Measurements from ENCODE around the gene LSM14A.

DNA sequence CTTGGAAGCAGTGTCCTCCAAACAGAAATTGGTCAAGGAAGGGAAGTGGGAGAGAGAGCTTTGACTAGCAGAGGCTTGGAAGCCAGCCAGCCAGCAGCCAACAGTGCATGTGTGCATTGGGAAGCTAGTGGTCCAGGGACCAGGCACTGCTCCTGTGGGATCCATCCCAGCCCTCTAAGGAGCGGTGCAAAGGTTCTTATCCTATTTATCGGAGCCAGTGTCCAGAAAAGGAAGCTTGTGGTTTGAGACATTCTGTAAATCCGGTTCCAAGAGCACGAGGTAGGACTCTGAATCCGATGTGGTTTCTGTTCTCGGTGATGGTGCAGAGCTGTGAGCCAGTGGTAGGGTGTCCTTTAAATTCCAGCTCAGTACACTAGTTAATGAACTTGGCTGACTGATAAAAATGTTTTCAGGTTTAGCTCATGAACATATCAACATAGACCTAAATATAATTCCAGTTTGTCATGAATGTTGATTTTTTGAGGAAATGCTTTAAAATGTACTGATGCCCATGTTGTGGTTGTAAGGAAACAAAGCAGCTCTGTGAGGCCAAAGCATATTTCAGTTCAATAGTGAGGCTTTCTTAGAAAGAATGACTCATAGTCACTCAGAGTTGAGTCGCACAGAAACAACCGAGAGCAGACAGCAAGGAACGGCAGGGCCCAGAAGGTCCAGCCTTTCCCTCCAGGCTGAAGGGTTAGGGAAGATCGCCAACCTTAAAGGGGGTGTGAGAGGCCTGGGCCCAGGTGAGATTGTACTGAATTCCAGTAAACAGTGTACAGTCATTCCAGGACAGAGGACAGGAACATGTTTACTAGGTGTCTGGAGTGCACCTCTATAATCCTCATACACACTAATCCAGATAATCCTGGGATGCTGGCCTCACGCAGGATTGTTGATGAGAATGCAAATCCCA, 60.5 kb downstream of the LSM14A start:
- TF ChIP-seq, protein P1, sequence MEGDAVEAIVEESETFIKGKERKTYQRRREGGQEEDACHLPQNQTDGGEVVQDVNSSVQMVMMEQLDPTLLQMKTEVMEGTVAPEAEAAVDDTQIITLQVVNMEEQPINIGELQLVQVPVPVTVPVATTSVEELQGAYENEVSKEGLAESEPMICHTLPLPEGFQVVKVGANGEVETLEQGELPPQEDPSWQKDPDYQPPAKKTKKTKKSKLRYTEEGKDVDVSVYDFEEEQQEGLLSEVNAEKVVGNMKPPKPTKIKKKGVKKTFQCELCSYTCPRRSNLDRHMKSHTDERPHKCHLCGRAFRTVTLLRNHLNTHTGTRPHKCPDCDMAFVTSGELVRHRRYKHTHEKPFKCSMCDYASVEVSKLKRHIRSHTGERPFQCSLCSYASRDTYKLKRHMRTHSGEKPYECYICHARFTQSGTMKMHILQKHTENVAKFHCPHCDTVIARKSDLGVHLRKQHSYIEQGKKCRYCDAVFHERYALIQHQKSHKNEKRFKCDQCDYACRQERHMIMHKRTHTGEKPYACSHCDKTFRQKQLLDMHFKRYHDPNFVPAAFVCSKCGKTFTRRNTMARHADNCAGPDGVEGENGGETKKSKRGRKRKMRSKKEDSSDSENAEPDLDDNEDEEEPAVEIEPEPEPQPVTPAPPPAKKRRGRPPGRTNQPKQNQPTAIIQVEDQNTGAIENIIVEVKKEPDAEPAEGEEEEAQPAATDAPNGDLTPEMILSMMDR (conservative IDR thresholded peaks at IDR 0.05 in 1 of 2, IDR thresholded peaks at IDR 0.05 in 1 of 2; ENCODE audit: low read depth in 1 of 2, low read length in 2 of 2) = no peak
- TF ChIP-seq EZH2 (IDR thresholded peaks at IDR 0.05; ENCODE audit: low read length, missing control alignments) = no peak
